SK-N-SH (cell line): ENCODE results near the gene C19orf44. TPM values are rescaled to one million over a fixed set of nuclear protein-coding genes. Genes with fewer than 3 reads are reported as not detected.

Experiments
- CTCF ChIA-PET: fragments of 300-600, 350-600 bp; formaldehyde crosslinking; extraction: SDS; loops from one replicate; lab custom pipeline; 2021; lab: Yijun Ruan, JAX
- POLR2A ChIA-PET: fragments of 350-600 bp; sonication (Branson Sonifier 250); formaldehyde crosslinking; extraction: SDS; loops from one replicate; lab custom pipeline; 2020; ENCODE audit warnings: antibody characterized with exemption, inconsistent platforms; lab: Yijun Ruan, JAX
- DNase-seq: peaks from one replicate; pipeline ENCODE4 v3.0.0; 2012
- H2AFZ ChIP-seq: fragments of 200-600 bp; sonication (generic); 2 replicates; pipeline ENCODE4 v1.8.1; 2016; ENCODE audit warnings: antibody characterized with exemption, mild to moderate bottlenecking, low read depth
- H3F3A ChIP-seq: fragments of 200-600 bp; sonication (generic); replicated peaks from 2 replicates; pipeline ENCODE3; 2016; ENCODE audit warnings: antibody characterized with exemption, mild to moderate bottlenecking; ENCODE audit not compliant: insufficient read depth
- H3K27ac ChIP-seq, 2 experiments: fragments of 200-500 bp in 1 of 2; fragments of 200-600 bp in 1 of 2; sonication (Bioruptor generic) in 1 of 2; sonication (generic), shearing (Covaris generic) in 1 of 2; 2 replicates each; pipeline versions ENCODE4 v1.5.1 to v1.6.1; 2014 to 2016; ENCODE audit warnings: low read depth in 2 of 2, inconsistent platforms in 1 of 2, low read length in 1 of 2, mild to moderate bottlenecking in 1 of 2, mixed read lengths in 1 of 2
- H3K27me3 ChIP-seq: fragments of 200-600 bp; sonication (generic), shearing (Covaris generic); 2 replicates; pipeline ENCODE4 v1.6.1; 2016; ENCODE audit warnings: mixed run types; ENCODE audit not compliant: insufficient read depth
- H3K36me3 ChIP-seq, 2 experiments: fragments of 200-500 bp in 1 of 2; fragments of 200-600 bp in 1 of 2; sonication (Bioruptor generic) in 1 of 2; sonication (generic) in 1 of 2; replicated peaks in 1 of 2; 2 replicates each; pipeline versions ENCODE3 to v1.5.1; 2014 to 2016; ENCODE audit warnings: low read length in 1 of 2, mild to moderate bottlenecking in 1 of 2; ENCODE audit not compliant: insufficient read depth in 2 of 2, control insufficient read depth in 1 of 2
- H3K4me1 ChIP-seq, 2 experiments: fragments of 200-500 bp in 1 of 2; fragments of 200-600 bp in 1 of 2; sonication (Bioruptor generic) in 1 of 2; sonication (generic), shearing (Covaris generic) in 1 of 2; 2 replicates each; pipeline versions ENCODE4 v1.5.1 to v1.6.1; 2014 to 2016; ENCODE audit warnings: low read depth in 1 of 2, low read length in 1 of 2, mixed run types in 1 of 2; ENCODE audit not compliant: insufficient read depth in 2 of 2, control insufficient read depth in 1 of 2
- H3K4me2 ChIP-seq: fragments of 200-600 bp; sonication (generic), shearing (Covaris generic); 2 replicates; pipeline ENCODE4 v1.6.1; 2017; ENCODE audit warnings: mixed run types
- H3K4me3 ChIP-seq, 2 experiments: fragments of 200-500 bp in 1 of 2; fragments of 200-600 bp in 1 of 2; sonication (Bioruptor generic) in 1 of 2; sonication (generic), shearing (Covaris generic) in 1 of 2; 2 replicates each; pipeline versions ENCODE4 v1.5.1 to v1.8.1; 2014 to 2016; ENCODE audit warnings: low read depth in 2 of 2, inconsistent platforms in 1 of 2, low read length in 1 of 2, mild to moderate bottlenecking in 1 of 2, mixed read lengths in 1 of 2, moderate library complexity in 1 of 2
- H3K79me2 ChIP-seq: fragments of 200-600 bp; sonication (generic); 2 replicates; pipeline ENCODE4 v1.8.1; 2017; ENCODE audit warnings: mild to moderate bottlenecking; ENCODE audit not compliant: insufficient read depth
- H3K9ac ChIP-seq: fragments of 200-600 bp; sonication (generic); 2 replicates; pipeline ENCODE4 v1.6.1; 2017; ENCODE audit warnings: mixed run types
- H3K9me2 ChIP-seq: fragments of 200-600 bp; sonication (generic); 2 replicates; pipeline ENCODE4 v1.6.1; 2017; ENCODE audit warnings: mixed run types
- H3K9me3 ChIP-seq: fragments of 200-600 bp; sonication (generic); 2 replicates; pipeline ENCODE4 v1.6.1; 2017; ENCODE audit warnings: mixed run types, mild to moderate bottlenecking, moderate library complexity
- H4K20me1 ChIP-seq: fragments of 200-600 bp; sonication (generic); 2 replicates; pipeline ENCODE4 v1.6.1; 2017; ENCODE audit warnings: mild to moderate bottlenecking, mixed run types; ENCODE audit not compliant: insufficient read depth
- EP300 ChIP-seq, 2 experiments: IDR thresholded peaks; 2 replicates each; pipeline versions ENCODE4 v1.4.0 to v1.6.1; 2012; ENCODE audit warnings: borderline replicate concordance in 1 of 2, low read depth in 1 of 2, low read length in 1 of 2
- EZH2phosphoT487 ChIP-seq: fragments of 200-600 bp; sonication (generic); IDR thresholded peaks from 2 replicates; pipeline ENCODE4 v1.6.1; 2017; ENCODE audit warnings: low read depth, mixed run types, mild to moderate bottlenecking, antibody characterized with exemption, moderate library complexity, borderline replicate concordance
- FOSL2 ChIP-seq: IDR thresholded peaks from 2 replicates; pipeline ENCODE4 v1.4.0; 2012; ENCODE audit warnings: low read depth, mild to moderate bottlenecking, moderate library complexity, borderline replicate concordance
- FOXM1 ChIP-seq: IDR thresholded peaks from 2 replicates; pipeline ENCODE4 v1.4.0; 2012; ENCODE audit warnings: low read depth, mild to moderate bottlenecking
- GATA2 ChIP-seq: sonication (generic); formaldehyde crosslinking; IDR thresholded peaks from 2 replicates; pipeline ENCODE4 v1.5.0; 2020; ENCODE audit warnings: mild to moderate bottlenecking, missing genetic modification reagents
- IRF3 ChIP-seq: fragments of 150-350 bp; IDR thresholded peaks from 2 replicates; pipeline ENCODE4 v1.6.1; 2016; ENCODE audit warnings: mild to moderate bottlenecking, low read depth, low read length
- JUND ChIP-seq: IDR thresholded peaks from 2 replicates; pipeline ENCODE4 v1.4.0; 2012
- MEF2A ChIP-seq: IDR thresholded peaks from 2 replicates; pipeline ENCODE4 v1.4.0; 2012; ENCODE audit warnings: low read depth, borderline replicate concordance
- NFIC ChIP-seq: IDR thresholded peaks from 2 replicates; pipeline ENCODE4 v1.4.0; 2012; ENCODE audit warnings: borderline replicate concordance
- NRF1 ChIP-seq: IDR thresholded peaks from 2 replicates; pipeline ENCODE4 v1.6.1; 2012; ENCODE audit warnings: low read depth, mild to moderate bottlenecking, low read length
- PBX3 ChIP-seq: IDR thresholded peaks from 2 replicates; pipeline ENCODE4; 2012
- POLR2AphosphoS5 ChIP-seq: IDR thresholded peaks from 2 replicates; pipeline ENCODE4 v1.6.1; 2012; ENCODE audit warnings: low read depth, low read length
- RCOR1 ChIP-seq: fragments of 150-350 bp; IDR thresholded peaks from 2 replicates; pipeline ENCODE4 v1.6.1; 2017; ENCODE audit warnings: antibody characterized with exemption, low read length
- REST ChIP-seq: IDR thresholded peaks from 2 replicates; pipeline ENCODE4 v1.6.1; 2012; ENCODE audit warnings: mild to moderate bottlenecking, low read depth, low read length, moderate library complexity
- SIN3A ChIP-seq: IDR thresholded peaks from 2 replicates; pipeline ENCODE4 v1.6.1; 2012; ENCODE audit warnings: low read depth, mild to moderate bottlenecking, low read length, moderate library complexity, borderline replicate concordance
- TCF12 ChIP-seq: IDR thresholded peaks from 2 replicates; pipeline ENCODE4 v1.4.0; 2012
- TEAD4 ChIP-seq: IDR thresholded peaks from 2 replicates; pipeline ENCODE4 v1.4.0; 2012; ENCODE audit warnings: mild to moderate bottlenecking, borderline replicate concordance; ENCODE audit not compliant: insufficient read depth
- USF1 ChIP-seq: IDR thresholded peaks from 2 replicates; pipeline ENCODE4 v1.4.0; 2012; ENCODE audit warnings: low read depth, borderline replicate concordance
- USF2 ChIP-seq: fragments of 150-350 bp; IDR thresholded peaks from 2 replicates; pipeline ENCODE4 v1.6.1; 2017; ENCODE audit warnings: antibody characterized with exemption, low read length, low read depth, borderline replicate concordance
- WGBS: methylation state at CpG from one replicate; pipeline ENCODE4 v1.1.6; 2017; ENCODE audit warnings: low lambda C conversion rate; 5-methylcytosine and 5-hydroxymethylcytosine counted together
- polyA plus RNA-seq, 3 experiments: library from polyadenylated mRNA; depleted of rRNA; stranded (reverse); fragments of >200 nt; gene quantifications; 2 replicates each; pipeline ENCODE4 v1.2.3, GENCODE V29; 2012

Gene C19orf44
- polyA plus RNA-seq, 1 of the 3 experiments (the other 2 are of a cell fraction): 6.0 TPM

- no peak overlapping the region for H3K27ac ChIP-seq
Measured at GRCh38 chr19:16566161-16566560, 70.0 kb downstream of the C19orf44 start.

More at GRCh38 chr19:16566161-16566560, 70.0 kb downstream of the C19orf44 start:
- Histone ChIP-seq H3K9me3 (no peaks in the 10 kb centered on the region), H3K36me3 (peaks cover 35 to 42% of the 10 kb centered on the region in 2 experiments), H3K9ac (no peak overlapping the region), H3K27me3 (no peaks in the 10 kb centered on the region), H3F3A (no peaks in the 10 kb centered on the region), H4K20me1 (no peaks in the 10 kb centered on the region), H2AFZ (no peak overlapping the region), H3K4me1 (peaks cover 0 to 5% of the 10 kb centered on the region in 2 experiments; a peak in 1 of 4 replicates), H3K79me2 (peaks cover 43% of the 10 kb centered on the region), H3K9me2 (no peaks in the 10 kb centered on the region), H3K4me3 (no peak overlapping the region), H3K4me2 (no peak overlapping the region)
- WGBS: 92% methylated on average over 8 of the region's 10 CpGs
- no peak for DNase-seq
- ChIA-PET CTCF (no interaction called here), POLR2A (no interaction called here)
- TF ChIP-seq IRF3: no peak
- no peak for TF ChIP-seq GATA2 (CRISPR knock-in tag)
- no peak for TF ChIP-seq POLR2AphosphoS5
- TF ChIP-seq REST: no peak
- no peak for TF ChIP-seq FOXM1
- no peak for TF ChIP-seq USF2
- no peak for TF ChIP-seq USF1
- no peak for TF ChIP-seq SIN3A
- no peak for TF ChIP-seq TEAD4
- no peak for TF ChIP-seq RCOR1
- no peak for TF ChIP-seq EZH2phosphoT487
- TF ChIP-seq JUND: no peak
- TF ChIP-seq MEF2A: no peak
- TF ChIP-seq FOSL2: no peak
- no peak for TF ChIP-seq PBX3
- no peak for TF ChIP-seq TCF12
- no peak for TF ChIP-seq NRF1
- TF ChIP-seq EP300 (IDR thresholded peaks at IDR 0.05; ENCODE audit: borderline replicate concordance in 1 of 2, low read depth in 1 of 2, low read length in 1 of 2): no peak
- TF ChIP-seq NFIC: no peak
